Measurements from ENCODE around the gene EN2. TPM values are rescaled to one million over a fixed set of nuclear protein-coding genes. Genes with fewer than 3 reads are reported as not detected.

Gene EN2
- polyA plus RNA-seq, 4 donors: not detected

GRCh38 chr7:155431231-155431630 lies 26.7 kb upstream of the EN2 start:
- H3K27ac ChIP-seq (ENCODE audit: low read depth in 1 of 3, low read length in 2 of 3): no peak overlapping the region
- no peaks in the 10 kb centered on the region for H3K4me1 ChIP-seq (ENCODE audit: control insufficient read depth in 3 of 3, insufficient read depth in 2 of 3, low read depth in 1 of 3, low read length in 2 of 3)
- WGBS, 3 donors: 80 to 81% (median 80%) methylated on average over 12 of the region's 12 CpGs
- peaks cover 0 to 8% of the 10 kb centered on the region in 2 donors for H3K9me3 ChIP-seq (ENCODE audit: control insufficient read depth in 2 of 2, insufficient read depth in 1 of 2, low read depth in 1 of 2, low read length in 1 of 2)
- no peak for FAIRE-seq
- no peak for DNase-seq
- H3K36me3 ChIP-seq (ENCODE audit: control insufficient read depth in 3 of 3, insufficient read depth in 2 of 3, low read depth in 1 of 3, low read length in 3 of 3): no peaks in the 10 kb centered on the region
- no peak overlapping the region for H3K4me3 ChIP-seq (ENCODE audit: low read depth in 1 of 3, low read length in 3 of 3)
- H3K27me3 ChIP-seq (ENCODE audit: control insufficient read depth in 3 of 3, insufficient read depth in 3 of 3, low read length in 3 of 3): peaks cover 0 to 28% (median 19%) of the 10 kb centered on the region in 3 donors

GRCh38 chr7:155431711-155432110 lies 26.2 kb upstream of the EN2 start:
- peaks cover 0 to 8% of the 10 kb centered on the region in 2 donors for H3K9me3 ChIP-seq (ENCODE audit: control insufficient read depth in 2 of 2, insufficient read depth in 1 of 2, low read depth in 1 of 2, low read length in 1 of 2)
- FAIRE-seq (no peak), DNase-seq (no peak)
- H3K27me3 ChIP-seq (ENCODE audit: control insufficient read depth in 3 of 3, insufficient read depth in 3 of 3, low read length in 3 of 3): peaks cover 0 to 28% (median 24%) of the 10 kb centered on the region in 3 donors
- 73 to 81% (median 75%) methylated on average over 14 of the region's 14 CpGs for WGBS, 3 donors
- H3K4me1 ChIP-seq (ENCODE audit: control insufficient read depth in 3 of 3, insufficient read depth in 2 of 3, low read depth in 1 of 3, low read length in 2 of 3): no peaks in the 10 kb centered on the region
- H3K36me3 ChIP-seq (ENCODE audit: control insufficient read depth in 3 of 3, insufficient read depth in 2 of 3, low read depth in 1 of 3, low read length in 3 of 3): no peaks in the 10 kb centered on the region
- no peak overlapping the region for H3K4me3 ChIP-seq (ENCODE audit: low read depth in 1 of 3, low read length in 3 of 3)
- no peak overlapping the region for H3K27ac ChIP-seq (ENCODE audit: low read depth in 1 of 3, low read length in 2 of 3)

- Histone ChIP-seq H3K4me1 (ENCODE audit: control insufficient read depth in 3 of 3, insufficient read depth in 2 of 3, low read depth in 1 of 3, low read length in 2 of 3) (no peaks in the 10 kb centered on the region), H3K27me3 (ENCODE audit: control insufficient read depth in 3 of 3, insufficient read depth in 3 of 3, low read length in 3 of 3) (peaks cover 0 to 50% (median 34%) of the 10 kb centered on the region in 3 donors), H3K27ac (ENCODE audit: low read depth in 1 of 3, low read length in 2 of 3) (no peak overlapping the region), H3K9me3 (ENCODE audit: control insufficient read depth in 2 of 2, insufficient read depth in 1 of 2, low read depth in 1 of 2, low read length in 1 of 2) (no peaks in the 10 kb centered on the region), H3K36me3 (ENCODE audit: control insufficient read depth in 3 of 3, insufficient read depth in 2 of 3, low read depth in 1 of 3, low read length in 3 of 3) (no peaks in the 10 kb centered on the region), H3K4me3 (ENCODE audit: low read depth in 1 of 3, low read length in 3 of 3) (no peak overlapping the region)
- no peak for FAIRE-seq
- DNase-seq: no peak
- 54 to 70% (median 63%) methylated on average over 3 of the region's 3 CpGs for WGBS, 3 donors
These were observed 22.8 kb upstream of the EN2 start for GRCh38 chr7:155435110-155435509.

DNA sequence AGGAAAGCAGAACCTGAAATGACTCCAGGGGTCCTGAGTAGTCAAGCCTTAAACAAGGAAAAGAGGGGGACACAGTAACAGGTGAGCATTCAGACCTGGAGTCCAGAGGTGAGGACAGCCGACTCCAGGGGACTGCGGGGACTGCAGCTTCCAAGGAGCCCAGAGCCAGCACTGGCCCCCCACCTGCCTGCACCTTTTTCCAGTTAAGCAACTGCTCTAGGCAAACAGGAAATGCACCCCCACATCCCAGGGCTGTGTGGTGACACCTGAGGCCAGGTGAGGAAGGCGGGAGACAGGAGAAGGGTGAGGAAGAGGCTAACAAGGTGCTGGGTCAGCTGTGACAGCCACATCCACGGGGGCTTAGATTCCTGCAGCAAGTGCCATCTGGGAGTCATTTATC lies 20.1 kb upstream of the EN2 start:
- 72 to 87% (median 74%) methylated on average over 4 of the region's 4 CpGs for WGBS, 3 donors
- H3K36me3 ChIP-seq (ENCODE audit: control insufficient read depth in 3 of 3, insufficient read depth in 2 of 3, low read depth in 1 of 3, low read length in 3 of 3): no peaks in the 10 kb centered on the region
- H3K4me3 ChIP-seq (ENCODE audit: low read depth in 1 of 3, low read length in 3 of 3): no peak overlapping the region
- peaks cover 0 to 51% (median 45%) of the 10 kb centered on the region in 3 donors for H3K27me3 ChIP-seq (ENCODE audit: control insufficient read depth in 3 of 3, insufficient read depth in 3 of 3, low read length in 3 of 3)
- H3K27ac ChIP-seq (ENCODE audit: low read depth in 1 of 3, low read length in 2 of 3): no peak overlapping the region
- no peaks in the 10 kb centered on the region for H3K4me1 ChIP-seq (ENCODE audit: control insufficient read depth in 3 of 3, insufficient read depth in 2 of 3, low read depth in 1 of 3, low read length in 2 of 3)
- DNase-seq (no peak), FAIRE-seq (no peak)
- H3K9me3 ChIP-seq (ENCODE audit: control insufficient read depth in 2 of 2, insufficient read depth in 1 of 2, low read depth in 1 of 2, low read length in 1 of 2): no peaks in the 10 kb centered on the region

DNA sequence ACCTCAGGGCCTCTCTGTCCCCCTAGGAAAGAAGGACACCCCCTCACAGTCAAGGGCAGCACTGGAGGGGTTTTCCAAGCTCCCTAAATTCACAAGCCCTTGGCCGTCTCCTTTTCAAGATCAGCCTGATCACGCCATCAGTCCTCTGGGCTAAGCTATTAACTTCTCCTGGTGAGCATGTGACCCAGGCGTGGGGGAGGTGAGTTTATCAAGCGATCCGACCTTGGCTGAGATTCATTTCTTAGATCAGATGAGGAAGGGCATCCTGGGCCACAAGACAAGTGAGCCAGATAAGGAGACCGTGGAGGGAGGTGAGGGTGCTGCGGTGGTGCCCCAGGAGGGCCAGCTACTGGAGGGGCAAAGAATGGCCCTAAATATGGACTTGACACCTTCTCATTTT lies 19.2 kb upstream of the EN2 start:
- H3K27me3 ChIP-seq (ENCODE audit: control insufficient read depth in 3 of 3, insufficient read depth in 3 of 3, low read length in 3 of 3): peaks cover 0 to 59% (median 42%) of the 10 kb centered on the region in 3 donors
- FAIRE-seq (no peak), DNase-seq (no peak)
- no peaks in the 10 kb centered on the region for H3K9me3 ChIP-seq (ENCODE audit: control insufficient read depth in 2 of 2, insufficient read depth in 1 of 2, low read depth in 1 of 2, low read length in 1 of 2)
- no peaks in the 10 kb centered on the region for H3K4me1 ChIP-seq (ENCODE audit: control insufficient read depth in 3 of 3, insufficient read depth in 2 of 3, low read depth in 1 of 3, low read length in 2 of 3)
- H3K4me3 ChIP-seq (ENCODE audit: low read depth in 1 of 3, low read length in 3 of 3): no peak overlapping the region
- no peaks in the 10 kb centered on the region for H3K36me3 ChIP-seq (ENCODE audit: control insufficient read depth in 3 of 3, insufficient read depth in 2 of 3, low read depth in 1 of 3, low read length in 3 of 3)
- WGBS, 3 donors: 13 to 45% (median 33%) methylated on average over 7 of the region's 7 CpGs
- H3K27ac ChIP-seq (ENCODE audit: low read depth in 1 of 3, low read length in 2 of 3): no peak overlapping the region

GRCh38 chr7:155439311-155440017 lies 18.5 kb upstream of the EN2 start:
- peaks cover 0 to 61% (median 42%) of the 10 kb centered on the region in 3 donors for H3K27me3 ChIP-seq (ENCODE audit: control insufficient read depth in 3 of 3, insufficient read depth in 3 of 3, low read length in 3 of 3)
- H3K9me3 ChIP-seq (ENCODE audit: control insufficient read depth in 2 of 2, insufficient read depth in 1 of 2, low read depth in 1 of 2, low read length in 1 of 2): no peaks in the 10 kb centered on the region
- no peaks in the 10 kb centered on the region for H3K36me3 ChIP-seq (ENCODE audit: control insufficient read depth in 3 of 3, insufficient read depth in 2 of 3, low read depth in 1 of 3, low read length in 3 of 3)
- 49 to 64% (median 59%) methylated on average over 20 of the region's 20 CpGs for WGBS, 3 donors
- H3K4me1 ChIP-seq (ENCODE audit: control insufficient read depth in 3 of 3, insufficient read depth in 2 of 3, low read depth in 1 of 3, low read length in 2 of 3): no peaks in the 10 kb centered on the region
- no peak overlapping the region for H3K27ac ChIP-seq (ENCODE audit: low read depth in 1 of 3, low read length in 2 of 3)
- no peak overlapping the region for H3K4me3 ChIP-seq (ENCODE audit: low read depth in 1 of 3, low read length in 3 of 3)
- FAIRE-seq (no peak), DNase-seq (no peak)

DNA sequence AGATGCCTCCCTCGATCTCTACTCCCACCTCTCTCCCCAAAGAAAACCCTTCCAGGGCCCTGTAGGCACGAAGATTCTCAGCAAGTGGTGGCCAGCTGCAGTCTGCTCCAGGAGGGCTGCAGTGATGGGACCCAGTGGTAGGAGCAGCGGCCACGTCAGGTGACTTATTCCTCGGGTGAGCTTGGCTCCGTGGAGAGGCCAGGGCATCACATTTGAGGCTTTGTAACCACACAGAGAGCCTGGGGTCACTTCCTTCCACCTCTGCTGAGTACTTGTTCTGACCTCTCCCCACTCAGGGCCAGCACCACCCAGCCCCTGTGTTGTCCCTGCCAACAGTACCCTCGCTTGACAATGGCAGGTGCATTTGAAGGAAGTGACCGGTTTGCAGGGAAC lies 17.9 kb upstream of the EN2 start:
- Histone ChIP-seq H3K4me1 (ENCODE audit: control insufficient read depth in 3 of 3, insufficient read depth in 2 of 3, low read depth in 1 of 3, low read length in 2 of 3) (no peaks in the 10 kb centered on the region), H3K27me3 (ENCODE audit: control insufficient read depth in 3 of 3, insufficient read depth in 3 of 3, low read length in 3 of 3) (peaks cover 0 to 66% (median 42%) of the 10 kb centered on the region in 3 donors), H3K27ac (ENCODE audit: low read depth in 1 of 3, low read length in 2 of 3) (no peak overlapping the region), H3K4me3 (ENCODE audit: low read depth in 1 of 3, low read length in 3 of 3) (no peak overlapping the region), H3K36me3 (ENCODE audit: control insufficient read depth in 3 of 3, insufficient read depth in 2 of 3, low read depth in 1 of 3, low read length in 3 of 3) (no peaks in the 10 kb centered on the region), H3K9me3 (ENCODE audit: control insufficient read depth in 2 of 2, insufficient read depth in 1 of 2, low read depth in 1 of 2, low read length in 1 of 2) (no peaks in the 10 kb centered on the region)
- no peak for DNase-seq
- WGBS, 3 donors: 44 to 63% (median 63%) methylated on average over 8 of the region's 8 CpGs
- FAIRE-seq: no peak

DNA sequence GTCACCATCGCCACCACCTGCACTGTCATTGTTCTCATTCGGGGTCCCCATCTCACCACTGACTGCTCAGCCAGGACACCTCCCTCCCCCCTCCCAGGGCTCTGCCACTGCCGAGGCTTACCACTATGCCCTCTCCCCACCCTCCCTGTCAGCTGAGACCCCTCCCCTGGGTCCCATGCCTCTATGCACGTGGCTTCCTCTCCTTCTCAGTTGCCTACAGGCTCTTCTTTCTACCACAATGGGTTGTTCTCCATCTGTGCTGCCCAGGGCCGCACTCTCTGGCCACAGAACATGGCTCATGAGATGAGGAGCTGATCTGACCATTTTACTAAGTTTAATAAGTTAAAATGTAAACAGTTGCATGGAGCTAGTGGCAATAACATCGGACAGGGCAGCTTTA lies 16.1 kb upstream of the EN2 start:
- no peaks in the 10 kb centered on the region for H3K9me3 ChIP-seq (ENCODE audit: control insufficient read depth in 2 of 2, insufficient read depth in 1 of 2, low read depth in 1 of 2, low read length in 1 of 2)
- 52 to 63% (median 54%) methylated on average over 6 of the region's 6 CpGs for WGBS, 3 donors
- DNase-seq: no peak
- no peak for FAIRE-seq
- H3K36me3 ChIP-seq (ENCODE audit: control insufficient read depth in 3 of 3, insufficient read depth in 2 of 3, low read depth in 1 of 3, low read length in 3 of 3): no peaks in the 10 kb centered on the region
- peaks cover 0 to 64% (median 40%) of the 10 kb centered on the region in 3 donors for H3K27me3 ChIP-seq (ENCODE audit: control insufficient read depth in 3 of 3, insufficient read depth in 3 of 3, low read length in 3 of 3)
- no peaks in the 10 kb centered on the region for H3K4me1 ChIP-seq (ENCODE audit: control insufficient read depth in 3 of 3, insufficient read depth in 2 of 3, low read depth in 1 of 3, low read length in 2 of 3)
- no peak overlapping the region for H3K27ac ChIP-seq (ENCODE audit: low read depth in 1 of 3, low read length in 2 of 3)
- H3K4me3 ChIP-seq (ENCODE audit: low read depth in 1 of 3, low read length in 3 of 3): no peak overlapping the region

- 81 to 89% (median 83%) methylated on average over 8 of the region's 8 CpGs for WGBS, 3 donors
- peaks cover 13 to 64% (median 41%) of the 10 kb centered on the region in 3 donors for H3K27me3 ChIP-seq (ENCODE audit: control insufficient read depth in 3 of 3, insufficient read depth in 3 of 3, low read length in 3 of 3)
- H3K4me3 ChIP-seq (ENCODE audit: low read depth in 1 of 3, low read length in 3 of 3): no peak overlapping the region
- no peaks in the 10 kb centered on the region for H3K36me3 ChIP-seq (ENCODE audit: control insufficient read depth in 3 of 3, insufficient read depth in 2 of 3, low read depth in 1 of 3, low read length in 3 of 3)
- no peak overlapping the region for H3K27ac ChIP-seq (ENCODE audit: low read depth in 1 of 3, low read length in 2 of 3)
- H3K4me1 ChIP-seq (ENCODE audit: control insufficient read depth in 3 of 3, insufficient read depth in 2 of 3, low read depth in 1 of 3, low read length in 2 of 3): no peaks in the 10 kb centered on the region
- DNase-seq (no peak), FAIRE-seq (no peak)
- no peaks in the 10 kb centered on the region for H3K9me3 ChIP-seq (ENCODE audit: control insufficient read depth in 2 of 2, insufficient read depth in 1 of 2, low read depth in 1 of 2, low read length in 1 of 2)
These were observed 13.2 kb upstream of the EN2 start for GRCh38 chr7:155444746-155445145.

Measured in small intestine (tissue), 7 donors.